ENCODE measurements around the gene SOX18. TPM values are rescaled to one million over a fixed set of nuclear protein-coding genes. Genes with fewer than 3 reads are reported as not detected.

The SOX18 gene
- total and polyA plus RNA-seq, 2 of the 13 experiments (the other 11 are each of a cell fraction or from before 2014, with no cell fraction given), result 1.6 to 1.9 TPM

GRCh38 chr20:64062596-64063388 lies 13.4 kb upstream of the SOX18 start, which contains the start of gene TCEA2 (continued):
- TF ChIP-seq TP53 (CRISPR knock-in tag; conservative IDR thresholded peaks at IDR 0.05), result peak; percentile 58; the same call in 1 of the 2 replicates
- no peak for TF ChIP-seq TCF7L2 (IDR thresholded peaks at IDR 0.05; ENCODE audit: low read depth, low read length)
- TF ChIP-seq ZNF382 (CRISPR knock-in tag; IDR thresholded peaks at IDR 0.05; ENCODE audit: borderline replicate concordance), result no peak
- peak; percentile 100 for TF ChIP-seq ZFP62 (CRISPR knock-in tag; IDR thresholded peaks at IDR 0.05)
- TF ChIP-seq ATF7-NPFF (CRISPR knock-in tag; IDR thresholded peaks at IDR 0.05; ENCODE audit: low read depth), result peak; percentile 55; the same call in 1 of the 2 replicates
- no peak; the same call in none of the 2 replicates for TF ChIP-seq IRX3 (CRISPR knock-in tag; IDR thresholded peaks at IDR 0.05; ENCODE audit: borderline replicate concordance, low read depth)
- TF ChIP-seq ZNF432 (CRISPR knock-in tag; IDR thresholded peaks at IDR 0.05; ENCODE audit: borderline replicate concordance), result no peak
- no peak for TF ChIP-seq FOXP1 (IDR thresholded peaks at IDR 0.05)
- no peak for TF ChIP-seq FOXP1 (CRISPR knock-in tag; IDR thresholded peaks at IDR 0.05)
- TF ChIP-seq CHCHD3 (CRISPR knock-in tag; IDR thresholded peaks at IDR 0.05), result peak; percentile 75
- no peak for TF ChIP-seq ZNF121 (CRISPR knock-in tag; IDR thresholded peaks at IDR 0.05)
- peak; percentile 86; the same call in 1 of the 2 replicates for TF ChIP-seq ZNF180 (CRISPR knock-in tag; IDR thresholded peaks at IDR 0.05; ENCODE audit: borderline replicate concordance, low read depth)
- peak; percentile 91 for TF ChIP-seq RFXANK (CRISPR knock-in tag; IDR thresholded peaks at IDR 0.05)
- TF ChIP-seq SSRP1 (CRISPR knock-in tag; IDR thresholded peaks at IDR 0.05), result peak; percentile 68; the same call in 1 of the 2 replicates
- TF ChIP-seq MTA1 (CRISPR knock-in tag; IDR thresholded peaks at IDR 0.05; ENCODE audit: borderline replicate concordance), result no peak; the same call in 1 of the 2 replicates
- TF ChIP-seq ELK4 (CRISPR knock-in tag; IDR thresholded peaks at IDR 0.05; ENCODE audit: borderline replicate concordance), result peak; percentile 95; the same call in 1 of the 2 replicates
- peak; percentile 79; the same call in 1 of the 2 replicates for TF ChIP-seq ZNF280D (CRISPR knock-in tag; IDR thresholded peaks at IDR 0.05)
- TF ChIP-seq ZNF337 (CRISPR knock-in tag; IDR thresholded peaks at IDR 0.05; ENCODE audit: borderline replicate concordance, low read depth), result peak; percentile 89; the same call in 1 of the 2 replicates
- TF ChIP-seq ZNF629 (CRISPR knock-in tag; conservative IDR thresholded peaks at IDR 0.05), result no peak; the same call in none of the 2 replicates
- peak; percentile 75 for TF ChIP-seq ELF3 (CRISPR knock-in tag; IDR thresholded peaks at IDR 0.05)

Data from HepG2 (cell line).